Common myeloid progenitor, CD34-positive (primary cell): ENCODE results near the gene CAMTA1.

Experiments used
- CTCF ChIA-PET: fragments of 350-600 bp; sonication (Branson Sonifier 250); formaldehyde crosslinking; loops from one replicate; lab custom pipeline; 2021; ENCODE audit warnings: antibody characterized with exemption; lab: Charles Lee
- POLR2A ChIA-PET: fragments of 350-600 bp; sonication (Branson Sonifier 250); formaldehyde crosslinking; loops from one replicate; lab custom pipeline; 2021; ENCODE audit warnings: antibody characterized with exemption; lab: Charles Lee
- DNase-seq, 3 donors: peaks; one replicate each; pipeline versions ENCODE4 v3.0.0 to v3.0.0-alpha.2; 2013
- H3K27ac ChIP-seq, 2 experiments: 1 replicate in 1 of 2; 2 replicates in 1 of 2; pipeline ENCODE4 v1.7.0; 2013; ENCODE audit warnings: inconsistent platforms in 2 of 2, low read length in 2 of 2, mild to moderate bottlenecking in 2 of 2, low read depth in 1 of 2, moderate library complexity in 1 of 2; ENCODE audit not compliant: severe bottlenecking in 2 of 2, insufficient read depth in 1 of 2, poor library complexity in 1 of 2
- H3K27me3 ChIP-seq, 5 experiments: replicated peaks in 2 of 5; 1 replicate in 3 of 5; 2 replicates in 2 of 5; pipeline versions ENCODE4 v1.6.1 to v1.7.0; 2013; ENCODE audit warnings: low read length in 4 of 5, mild to moderate bottlenecking in 2 of 5, moderate library complexity in 2 of 5, inconsistent platforms in 1 of 5; ENCODE audit not compliant: insufficient read depth in 5 of 5, control insufficient read depth in 4 of 5
- H3K36me3 ChIP-seq, 4 experiments: 1 replicate in 2 of 4; 2 replicates in 2 of 4; pipeline versions ENCODE4 v1.6.1 to v1.7.0; 2013; ENCODE audit warnings: low read length in 3 of 4, control low read depth in 1 of 4, mild to moderate bottlenecking in 1 of 4; ENCODE audit not compliant: control insufficient read depth in 4 of 4, insufficient read depth in 4 of 4
- H3K4me1 ChIP-seq, 4 experiments: 1 replicate in 3 of 4; 2 replicates in 1 of 4; pipeline versions ENCODE4 v1.6.1 to v1.7.1; 2013; ENCODE audit warnings: low read length in 3 of 4, mild to moderate bottlenecking in 3 of 4, control low read depth in 1 of 4, inconsistent platforms in 1 of 4, moderate library complexity in 1 of 4; ENCODE audit not compliant: control insufficient read depth in 4 of 4, insufficient read depth in 4 of 4; ENCODE audit errors: control extremely low read depth in 1 of 4
- H3K4me3 ChIP-seq, 7 experiments: 1 replicate in 4 of 7; 2 replicates in 3 of 7; pipeline versions ENCODE4 v1.5.1 to v1.7.0; 2013; ENCODE audit warnings: mild to moderate bottlenecking in 7 of 7, low read length in 6 of 7, moderate library complexity in 6 of 7, inconsistent platforms in 2 of 7, low read depth in 2 of 7, control low read depth in 1 of 7; ENCODE audit not compliant: insufficient read depth in 4 of 7, control insufficient read depth in 1 of 7; ENCODE audit errors: extremely low read depth in 1 of 7
- H3K9me3 ChIP-seq, 5 experiments: 1 replicate in 4 of 5; 2 replicates in 1 of 5; pipeline versions ENCODE4 v1.6.1 to v1.7.1; 2013; ENCODE audit warnings: low read length in 4 of 5, mild to moderate bottlenecking in 2 of 5, inconsistent platforms in 1 of 5, low read depth in 1 of 5, moderate library complexity in 1 of 5; ENCODE audit not compliant: control insufficient read depth in 4 of 5, insufficient read depth in 2 of 5; ENCODE audit errors: control extremely low read depth in 1 of 5
- WGBS: methylation state at CpG from one replicate; pipeline ENCODE4 v1.1.5; 2013; ENCODE audit not compliant: insufficient coverage; 5-methylcytosine and 5-hydroxymethylcytosine counted together

Gene CAMTA1

GRCh38 chr1:6777813-6778212 lies 7.4 kb upstream of the CAMTA1 start:
- no peak overlapping the region for H3K4me3 ChIP-seq
- H3K27me3 ChIP-seq, result no peaks in the 10 kb centered on the region
- H3K36me3 ChIP-seq, result no peaks in the 10 kb centered on the region
- DNase-seq, result no peak
- H3K4me1 ChIP-seq, result peaks cover 0 to 4% (median under 1%) of the 10 kb centered on the region in 4 experiments
- ChIA-PET CTCF (interaction anchor here (0.6 to 1.6 kb wide), 3 partner anchors 17 to 270 kb away, joined by 3 to 4 read pairs (median 4); no protein-coding TSS in a partner anchor), POLR2A (no interaction called here)
- H3K27ac ChIP-seq, result no peak overlapping the region
- 95% methylated on average over 6 of the region's 7 CpGs for WGBS
- peaks cover 0 to 6% (median 3%) of the 10 kb centered on the region in 5 experiments for H3K9me3 ChIP-seq

DNA sequence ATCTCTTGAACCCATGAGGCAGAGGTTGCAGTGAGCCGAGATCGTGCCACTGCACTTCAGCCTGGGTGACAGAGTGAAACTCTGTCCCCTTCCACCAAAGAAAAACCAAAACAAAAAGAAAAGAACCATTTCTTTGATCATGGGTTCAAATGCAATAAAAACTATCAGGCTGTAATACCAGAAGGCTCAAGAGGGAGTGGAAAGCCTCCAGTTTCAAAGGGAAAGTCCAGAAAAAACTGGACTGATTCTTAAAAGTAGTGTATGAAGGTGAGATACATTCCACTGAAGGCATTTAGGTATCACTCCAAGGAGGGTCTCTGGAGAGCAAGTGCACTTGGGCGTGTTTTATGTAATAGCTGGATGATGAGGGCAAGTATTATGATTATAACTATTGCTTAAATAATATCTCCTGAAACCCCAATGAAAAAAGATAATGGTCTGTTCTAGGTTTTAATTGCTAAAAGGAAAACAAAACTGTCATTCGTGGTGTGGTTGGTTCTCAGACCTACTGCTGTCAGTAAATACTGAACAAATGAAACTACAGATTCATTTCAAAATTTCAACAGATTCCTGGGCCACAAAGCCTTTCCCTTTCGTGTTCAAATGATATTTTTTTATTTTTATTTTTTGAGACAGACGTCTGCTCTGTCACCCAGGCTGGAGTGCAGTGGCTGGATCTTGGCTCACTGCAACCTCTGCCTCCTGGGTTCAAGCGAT lies 6.0 kb upstream of the CAMTA1 start:
- Histone ChIP-seq H3K27ac (no peak overlapping the region), H3K4me1 (peaks cover 8 to 15% (median 10%) of the 10 kb centered on the region in 4 experiments), H3K27me3 (no peaks in the 10 kb centered on the region), H3K4me3 (no peak overlapping the region), H3K9me3 (peaks cover 0 to 6% (median 3%) of the 10 kb centered on the region in 5 experiments), H3K36me3 (no peaks in the 10 kb centered on the region)
- no peak for DNase-seq
- ChIA-PET CTCF (interaction anchor here (1.3 to 1.7 kb wide), 2 partner anchors 35 to 60 kb away, joined by 4 to 11 read pairs; no protein-coding TSS in a partner anchor), POLR2A (interaction anchor here (1.1 kb wide), 1 partner anchor 33 kb away, joined by 4 read pairs; no protein-coding TSS in a partner anchor)
- 97% methylated on average over 6 of the region's 7 CpGs for WGBS

DNA sequence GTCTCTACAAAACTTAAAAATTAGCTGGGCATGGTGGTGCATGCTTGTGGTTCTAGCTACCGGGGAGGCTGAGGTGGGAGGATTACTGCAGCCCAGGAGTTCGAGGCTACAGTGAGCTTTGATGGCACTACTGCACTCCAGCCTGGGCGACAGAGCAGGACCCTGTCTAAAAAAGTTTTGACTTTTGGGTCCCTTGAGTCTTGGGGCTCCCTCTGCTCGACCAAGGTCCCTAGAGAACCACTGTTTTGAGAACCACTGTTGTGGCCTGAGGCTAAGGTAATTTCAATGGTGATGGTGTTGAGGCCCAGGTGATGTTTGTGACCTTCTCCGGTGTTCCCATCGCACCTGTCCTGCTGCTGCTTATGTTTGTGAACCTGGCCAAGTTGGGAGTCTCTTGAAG lies 3.1 kb upstream of the CAMTA1 start:
- H3K27ac ChIP-seq, result no peak overlapping the region
- no peaks in the 10 kb centered on the region for H3K9me3 ChIP-seq
- peaks cover 10 to 24% (median 19%) of the 10 kb centered on the region in 4 experiments for H3K4me1 ChIP-seq
- WGBS, result 96% methylated on average over 4 of the region's 6 CpGs
- H3K27me3 ChIP-seq, result no peaks in the 10 kb centered on the region
- DNase-seq, result no peak
- ChIA-PET POLR2A (interaction anchor here (0.7 kb wide), 1 partner anchor 148 kb away, joined by 3 read pairs; no protein-coding TSS in a partner anchor), CTCF (interaction anchor here (0.6 to 2.9 kb wide), 7 partner anchors 9 to 260 kb away, joined by 3 to 6 read pairs (median 4); no protein-coding TSS in a partner anchor)
- no peaks in the 10 kb centered on the region for H3K36me3 ChIP-seq
- H3K4me3 ChIP-seq, result no peak overlapping the region

GRCh38 chr1:6783221-6783620 lies 2.0 kb upstream of the CAMTA1 start:
- peak overlapping the region in 1 of 2 experiments; percentile 96 for H3K27ac ChIP-seq
- H3K27me3 ChIP-seq, result no peaks in the 10 kb centered on the region
- H3K4me1 ChIP-seq, result peaks cover 10 to 25% (median 21%) of the 10 kb centered on the region in 4 experiments
- H3K9me3 ChIP-seq, result no peaks in the 10 kb centered on the region
- peak; percentile 25 to 40 (median 29) for DNase-seq
- CTCF ChIA-PET, result interaction anchor here (0.8 to 2.9 kb wide), 4 partner anchors 10 to 64 kb away, joined by 3 to 6 read pairs (median 4); no protein-coding TSS in a partner anchor
- H3K4me3 ChIP-seq, result peak overlapping the region in 5 of 7 experiments; percentile 85 to 92 (median 87)
- H3K36me3 ChIP-seq, result no peaks in the 10 kb centered on the region
- WGBS, result 86% methylated on average over 2 of the region's 4 CpGs
- POLR2A ChIA-PET, result no interaction called here

DNA sequence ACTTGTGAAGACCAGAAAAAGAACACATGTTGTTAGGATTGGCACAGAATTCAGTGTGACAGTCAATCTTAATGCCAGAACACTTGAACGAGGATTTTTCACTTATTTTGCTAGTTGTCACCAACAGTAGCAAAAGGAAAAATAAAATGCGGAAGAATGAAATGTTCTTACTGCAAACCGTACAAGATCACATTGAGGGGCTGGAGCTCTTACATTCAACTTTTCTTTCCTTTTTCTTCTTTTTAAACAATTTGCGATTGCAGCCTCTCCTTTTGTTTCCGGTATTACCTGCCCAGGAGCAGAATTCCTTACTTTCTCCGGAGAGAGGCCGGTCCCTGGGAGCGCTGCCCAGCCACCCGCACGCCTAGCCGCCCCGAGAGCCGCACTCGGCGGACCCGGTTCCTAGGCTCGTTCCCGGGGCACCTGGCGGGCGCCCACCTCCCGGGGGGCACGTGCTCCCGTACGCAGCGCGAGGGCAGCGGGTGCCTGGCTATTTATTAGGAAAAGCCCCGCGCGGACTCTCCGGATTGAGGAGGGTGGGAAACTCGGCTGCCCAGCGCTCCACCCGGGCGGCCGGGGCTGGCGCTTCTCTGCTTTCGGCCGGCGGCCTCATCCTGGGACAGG lies 1.2 kb upstream of the CAMTA1 start:
- Histone ChIP-seq H3K9me3 (no peaks in the 10 kb centered on the region), H3K4me3 (peak overlapping the region; percentile 69 to 92 (median 86)), H3K27me3 (no peaks in the 10 kb centered on the region), H3K4me1 (peaks cover 10 to 30% (median 23%) of the 10 kb centered on the region in 4 experiments), H3K27ac (peak overlapping the region; percentile 93 to 96), H3K36me3 (no peaks in the 10 kb centered on the region)
- peak; percentile 18 to 66 (median 54) for DNase-seq
- ChIA-PET CTCF (interaction anchor here (0.8 to 1.6 kb wide), 5 partner anchors 50 to 106 kb away, joined by 3 to 4 read pairs (median 3); no protein-coding TSS in a partner anchor), POLR2A (interaction anchor here (1.6 to 1.9 kb wide), 2 partner anchors 40 to 865 kb away, joined by 4 to 8 read pairs; no protein-coding TSS in a partner anchor)
- 0% methylated on average over 36 of the region's 40 CpGs for WGBS

- no peaks in the 10 kb centered on the region for H3K9me3 ChIP-seq
- H3K27ac ChIP-seq, result peak overlapping the region; percentile 93 to 96
- peaks cover 10 to 30% (median 23%) of the 10 kb centered on the region in 4 experiments for H3K4me1 ChIP-seq
- CTCF ChIA-PET, result interaction anchor here (0.6 to 1.6 kb wide), 6 partner anchors 18 to 106 kb away, joined by 3 to 4 read pairs (median 3); no protein-coding TSS in a partner anchor
- POLR2A ChIA-PET, result interaction anchor here (0.6 to 1.9 kb wide), 3 partner anchors 41 to 865 kb away, joined by 4 to 8 read pairs (median 5); no protein-coding TSS in a partner anchor
- DNase-seq, result peak; percentile 100
- peak overlapping the region; percentile 69 to 92 (median 86) for H3K4me3 ChIP-seq
- WGBS, result under 1% methylated on average over 56 of the region's 79 CpGs
- no peaks in the 10 kb centered on the region for H3K36me3 ChIP-seq
- no peaks in the 10 kb centered on the region for H3K27me3 ChIP-seq
Observed at GRCh38 chr1:6784560-6785317, 515 bp upstream of the CAMTA1 start.
